GM23338 (cell line): Measurements from ENCODE around the gene DCLK3. TPM values are rescaled to one million over a fixed set of nuclear protein-coding genes. Genes with fewer than 3 reads are reported as not detected.

Experiments
- ATAC-seq: fragments of 200-7000 bp; cut with Tn5 transposase; 3 replicates; pipeline ENCODE4 v1.9.1; 2020
- DNase-seq: peaks from one replicate; pipeline ENCODE4 v3.0.0-alpha.2; 2015; ENCODE audit warnings: low spot score
- H2AFZ ChIP-seq: fragments of 200-600 bp; sonication (generic); 2 replicates; pipeline ENCODE4 v1.8.0; 2016; ENCODE audit warnings: antibody characterized with exemption, mild to moderate bottlenecking, moderate library complexity
- H3F3A ChIP-seq: fragments of 200-600 bp; sonication (generic); replicated peaks from 2 replicates; pipeline ENCODE4 v1.8.0; 2017; ENCODE audit warnings: antibody characterized with exemption, mixed run types, low read depth
- H3K27ac ChIP-seq: fragments of 200-600 bp; sonication (generic); 2 replicates; pipeline ENCODE4 v1.6.1; 2016; ENCODE audit warnings: low read depth
- H3K27me3 ChIP-seq: fragments of 200-600 bp; sonication (generic); 2 replicates; pipeline ENCODE4 v1.8.0; 2016; ENCODE audit warnings: mild to moderate bottlenecking, mixed run types, moderate library complexity; ENCODE audit not compliant: insufficient read depth
- H3K36me3 ChIP-seq: fragments of 200-600 bp; sonication (generic); 2 replicates; pipeline ENCODE4 v1.8.0; 2016; ENCODE audit warnings: mild to moderate bottlenecking; ENCODE audit not compliant: insufficient read depth
- H3K4me1 ChIP-seq: fragments of 200-600 bp; sonication (generic); 2 replicates; pipeline ENCODE4 v1.8.0; 2016; ENCODE audit warnings: mild to moderate bottlenecking, moderate library complexity; ENCODE audit not compliant: insufficient read depth
- H3K4me2 ChIP-seq: fragments of 200-600 bp; sonication (generic); 2 replicates; pipeline ENCODE4 v1.7.1; 2017; ENCODE audit warnings: mixed run types
- H3K4me3 ChIP-seq: fragments of 200-600 bp; sonication (generic); 2 replicates; pipeline ENCODE4 v1.6.1; 2016; ENCODE audit warnings: mixed run types
- H3K79me2 ChIP-seq: fragments of 200-600 bp; sonication (generic); replicated peaks from 2 replicates; pipeline ENCODE4 v1.8.0; 2017; ENCODE audit warnings: mild to moderate bottlenecking; ENCODE audit not compliant: insufficient read depth
- H3K9me2 ChIP-seq: fragments of 200-600 bp; sonication (generic); 2 replicates; pipeline ENCODE4 v1.8.0; 2017; ENCODE audit not compliant: insufficient read depth
- H4K20me1 ChIP-seq: fragments of 200-600 bp; sonication (generic); replicated peaks from 2 replicates; pipeline ENCODE4 v1.8.0; 2017; ENCODE audit warnings: mild to moderate bottlenecking; ENCODE audit not compliant: insufficient read depth
- H3K27ac Mint-ChIP-seq: 2 replicates; pipeline ENCODE4 v1.8.0; 2020; ENCODE audit warnings: inconsistent platforms, mild to moderate bottlenecking, moderate library complexity, mixed read lengths
- H3K27me3 Mint-ChIP-seq: 3 replicates; pipeline ENCODE4 v1.8.0; 2022; ENCODE audit warnings: low read depth, mild to moderate bottlenecking, moderate library complexity, mixed read lengths, inconsistent platforms; ENCODE audit not compliant: insufficient read depth, poor library complexity
- H3K36me3 Mint-ChIP-seq: 3 replicates; pipeline ENCODE4 v1.8.0; 2021; ENCODE audit warnings: low read depth, mild to moderate bottlenecking, inconsistent platforms, moderate library complexity, mixed read lengths
- H3K4me1 Mint-ChIP-seq: 3 replicates; pipeline ENCODE4 v1.8.0; 2020; ENCODE audit warnings: mild to moderate bottlenecking, inconsistent platforms, mixed read lengths
- H3K4me3 Mint-ChIP-seq: 3 replicates; pipeline ENCODE4 v1.8.0; 2021; ENCODE audit warnings: moderate library complexity, mild to moderate bottlenecking, inconsistent platforms, mixed read lengths
- H3K9me3 Mint-ChIP-seq: 3 replicates; pipeline ENCODE4 v1.8.0; 2020; ENCODE audit warnings: moderate library complexity, mild to moderate bottlenecking, inconsistent platforms, mixed read lengths
- CREB1 ChIP-seq: fragments of 250-450 bp; sonication (Bioruptor Pico); IDR thresholded peaks from 2 replicates; pipeline ENCODE4 v1.5.0; 2020; ENCODE audit warnings: low read depth, mild to moderate bottlenecking, moderate library complexity
- EZH2 ChIP-seq: fragments of 200-600 bp; sonication (generic); IDR thresholded peaks from one replicate; pipeline ENCODE4 v1.8.0; 2017; ENCODE audit warnings: antibody characterized with exemption, mild to moderate bottlenecking, low read depth; ENCODE audit not compliant: unreplicated experiment
- EZH2phosphoT487 ChIP-seq: fragments of 200-600 bp; sonication (generic); IDR thresholded peaks from one replicate; pipeline ENCODE4 v1.8.1; 2018; ENCODE audit warnings: antibody characterized with exemption; ENCODE audit not compliant: unreplicated experiment
- JUNB ChIP-seq: IDR thresholded peaks from one replicate; pipeline ENCODE4 v1.6.1; 2016; ENCODE audit warnings: antibody characterized with exemption; ENCODE audit not compliant: unreplicated experiment
- NANOG ChIP-seq: IDR thresholded peaks from 2 replicates; pipeline ENCODE4 v1.6.1; 2016; ENCODE audit warnings: antibody characterized with exemption, borderline replicate concordance
- POLR2AphosphoS5 ChIP-seq: IDR thresholded peaks from 2 replicates; pipeline ENCODE4 v1.6.1; 2016; ENCODE audit warnings: antibody characterized with exemption, low read depth
- STAT1 ChIP-seq: IDR thresholded peaks from one replicate; pipeline ENCODE4 v1.6.1; 2016; ENCODE audit warnings: antibody characterized with exemption; ENCODE audit not compliant: unreplicated experiment
- ZNF114 ChIP-seq: fragments of 250-450 bp; sonication (Bioruptor Pico); IDR thresholded peaks from 2 replicates; pipeline ENCODE4 v1.5.0; 2020; ENCODE audit warnings: mild to moderate bottlenecking, moderate library complexity
- ZNF331 ChIP-seq: fragments of 250-450 bp; sonication (Bioruptor Pico); IDR thresholded peaks from 2 replicates; pipeline ENCODE4 v1.5.0; 2020; ENCODE audit warnings: low read depth, mild to moderate bottlenecking, moderate library complexity
- polyA plus RNA-seq: library from polyadenylated mRNA; unstranded; fragments of >200 nt; fragmentation: Nextera tagmentation; extraction: Ambion mirVana; gene quantifications from 2 replicates; pipeline ENCODE4 v1.2.1, GENCODE V29; 2016
- total RNA-seq: library from RNA; depleted of rRNA; stranded (reverse); fragments of >200 nt; shearing (Covaris generic); gene quantifications from 2 replicates; pipeline ENCODE4 v1.2.3, GENCODE V29; 2014
- TF ChIP-seq, protein P1 (sequence below): IDR thresholded peaks from one replicate; pipeline ENCODE4 v1.6.1; 2018; ENCODE audit warnings: antibody characterized with exemption; ENCODE audit not compliant: unreplicated experiment
- TF ChIP-seq, protein P2 (sequence below), 2 experiments: fragments of 200-600 bp in 1 of 2; sonication (generic) in 1 of 2; conservative IDR thresholded peaks; 2 replicates each; pipeline versions ENCODE4 v1.5.1 to v1.6.1; 2016 to 2017; ENCODE audit warnings: antibody characterized with exemption in 2 of 2, low read depth in 2 of 2, mild to moderate bottlenecking in 2 of 2, moderate library complexity in 1 of 2
- TF ChIP-seq, protein P3 (sequence below): IDR thresholded peaks from 2 replicates; pipeline ENCODE4 v1.6.1; 2016; ENCODE audit warnings: antibody characterized with exemption
- TF ChIP-seq, protein P4 (sequence below): fragments of 250-450 bp; sonication (Bioruptor Pico); IDR thresholded peaks from 2 replicates; pipeline ENCODE4 v1.5.0; 2020; ENCODE audit warnings: mild to moderate bottlenecking, moderate library complexity

The DCLK3 gene
- total and polyA plus RNA-seq, 2 experiments from 2014 or later: 0.40 to 0.66 TPM

DNA sequence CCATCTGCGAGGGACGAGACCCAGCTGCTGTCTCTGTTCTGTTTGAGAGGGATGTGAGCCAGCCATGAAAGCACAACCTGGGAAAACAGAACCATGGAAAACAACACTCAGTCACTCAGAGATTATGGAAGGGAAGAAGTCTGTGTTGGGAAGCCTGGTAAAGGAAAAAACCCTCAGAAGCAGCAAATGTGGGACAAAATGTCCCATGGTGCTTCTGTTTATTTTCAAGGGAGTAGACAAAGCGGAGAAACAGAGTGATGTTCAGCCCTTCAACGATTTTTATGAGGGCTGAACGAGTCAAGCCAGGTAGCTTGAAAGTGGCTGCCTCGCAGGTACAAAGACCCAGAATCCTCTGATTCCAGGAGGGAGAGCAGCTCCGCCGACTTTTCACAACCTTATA is 59.3 kb downstream of the DCLK3 start:
- Histone ChIP-seq H3F3A (no peaks in the 10 kb centered on the region), H3K36me3 (no peaks in the 10 kb centered on the region), H3K4me2 (no peak overlapping the region), H3K27me3 (no peaks in the 10 kb centered on the region), H3K79me2 (no peaks in the 10 kb centered on the region), H3K4me1 (peaks cover 5% of the 10 kb centered on the region), H3K27ac (no peak overlapping the region), H3K9me2 (0 out of 2 replicates have a peak, but pooled peaks cover 2% of the 10 kb centered on the region), H3K4me3 (no peak overlapping the region), H2AFZ (peak overlapping the region; percentile 32), H4K20me1 (no peaks in the 10 kb centered on the region)
- no peak for DNase-seq
- Mint-ChIP-seq H3K27me3 (peaks cover 6% of the 10 kb centered on the region), H3K4me3 (no peak overlapping the region), H3K4me1 (peaks cover 8% of the 10 kb centered on the region), H3K9me3 (no peaks in the 10 kb centered on the region), H3K27ac (no peak overlapping the region), H3K36me3 (no peaks in the 10 kb centered on the region)
- TF ChIP-seq POLR2AphosphoS5 (no peak), JUNB (no peak), STAT1 (no peak), ZNF331 (CRISPR knock-in tag) (no peak), CREB1 (no peak), EZH2 (no peak), NANOG (no peak), EZH2phosphoT487 (no peak), ZNF114 (no peak)
- TF ChIP-seq, protein P1, sequence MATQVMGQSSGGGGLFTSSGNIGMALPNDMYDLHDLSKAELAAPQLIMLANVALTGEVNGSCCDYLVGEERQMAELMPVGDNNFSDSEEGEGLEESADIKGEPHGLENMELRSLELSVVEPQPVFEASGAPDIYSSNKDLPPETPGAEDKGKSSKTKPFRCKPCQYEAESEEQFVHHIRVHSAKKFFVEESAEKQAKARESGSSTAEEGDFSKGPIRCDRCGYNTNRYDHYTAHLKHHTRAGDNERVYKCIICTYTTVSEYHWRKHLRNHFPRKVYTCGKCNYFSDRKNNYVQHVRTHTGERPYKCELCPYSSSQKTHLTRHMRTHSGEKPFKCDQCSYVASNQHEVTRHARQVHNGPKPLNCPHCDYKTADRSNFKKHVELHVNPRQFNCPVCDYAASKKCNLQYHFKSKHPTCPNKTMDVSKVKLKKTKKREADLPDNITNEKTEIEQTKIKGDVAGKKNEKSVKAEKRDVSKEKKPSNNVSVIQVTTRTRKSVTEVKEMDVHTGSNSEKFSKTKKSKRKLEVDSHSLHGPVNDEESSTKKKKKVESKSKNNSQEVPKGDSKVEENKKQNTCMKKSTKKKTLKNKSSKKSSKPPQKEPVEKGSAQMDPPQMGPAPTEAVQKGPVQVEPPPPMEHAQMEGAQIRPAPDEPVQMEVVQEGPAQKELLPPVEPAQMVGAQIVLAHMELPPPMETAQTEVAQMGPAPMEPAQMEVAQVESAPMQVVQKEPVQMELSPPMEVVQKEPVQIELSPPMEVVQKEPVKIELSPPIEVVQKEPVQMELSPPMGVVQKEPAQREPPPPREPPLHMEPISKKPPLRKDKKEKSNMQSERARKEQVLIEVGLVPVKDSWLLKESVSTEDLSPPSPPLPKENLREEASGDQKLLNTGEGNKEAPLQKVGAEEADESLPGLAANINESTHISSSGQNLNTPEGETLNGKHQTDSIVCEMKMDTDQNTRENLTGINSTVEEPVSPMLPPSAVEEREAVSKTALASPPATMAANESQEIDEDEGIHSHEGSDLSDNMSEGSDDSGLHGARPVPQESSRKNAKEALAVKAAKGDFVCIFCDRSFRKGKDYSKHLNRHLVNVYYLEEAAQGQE: no peak
- TF ChIP-seq, protein P2, sequence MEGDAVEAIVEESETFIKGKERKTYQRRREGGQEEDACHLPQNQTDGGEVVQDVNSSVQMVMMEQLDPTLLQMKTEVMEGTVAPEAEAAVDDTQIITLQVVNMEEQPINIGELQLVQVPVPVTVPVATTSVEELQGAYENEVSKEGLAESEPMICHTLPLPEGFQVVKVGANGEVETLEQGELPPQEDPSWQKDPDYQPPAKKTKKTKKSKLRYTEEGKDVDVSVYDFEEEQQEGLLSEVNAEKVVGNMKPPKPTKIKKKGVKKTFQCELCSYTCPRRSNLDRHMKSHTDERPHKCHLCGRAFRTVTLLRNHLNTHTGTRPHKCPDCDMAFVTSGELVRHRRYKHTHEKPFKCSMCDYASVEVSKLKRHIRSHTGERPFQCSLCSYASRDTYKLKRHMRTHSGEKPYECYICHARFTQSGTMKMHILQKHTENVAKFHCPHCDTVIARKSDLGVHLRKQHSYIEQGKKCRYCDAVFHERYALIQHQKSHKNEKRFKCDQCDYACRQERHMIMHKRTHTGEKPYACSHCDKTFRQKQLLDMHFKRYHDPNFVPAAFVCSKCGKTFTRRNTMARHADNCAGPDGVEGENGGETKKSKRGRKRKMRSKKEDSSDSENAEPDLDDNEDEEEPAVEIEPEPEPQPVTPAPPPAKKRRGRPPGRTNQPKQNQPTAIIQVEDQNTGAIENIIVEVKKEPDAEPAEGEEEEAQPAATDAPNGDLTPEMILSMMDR (conservative IDR thresholded peaks at IDR 0.05; ENCODE audit: low read depth in 2 of 2): no peak
- TF ChIP-seq, protein P3, sequence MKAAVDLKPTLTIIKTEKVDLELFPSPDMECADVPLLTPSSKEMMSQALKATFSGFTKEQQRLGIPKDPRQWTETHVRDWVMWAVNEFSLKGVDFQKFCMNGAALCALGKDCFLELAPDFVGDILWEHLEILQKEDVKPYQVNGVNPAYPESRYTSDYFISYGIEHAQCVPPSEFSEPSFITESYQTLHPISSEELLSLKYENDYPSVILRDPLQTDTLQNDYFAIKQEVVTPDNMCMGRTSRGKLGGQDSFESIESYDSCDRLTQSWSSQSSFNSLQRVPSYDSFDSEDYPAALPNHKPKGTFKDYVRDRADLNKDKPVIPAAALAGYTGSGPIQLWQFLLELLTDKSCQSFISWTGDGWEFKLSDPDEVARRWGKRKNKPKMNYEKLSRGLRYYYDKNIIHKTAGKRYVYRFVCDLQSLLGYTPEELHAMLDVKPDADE: no peak
- TF ChIP-seq, protein P4, sequence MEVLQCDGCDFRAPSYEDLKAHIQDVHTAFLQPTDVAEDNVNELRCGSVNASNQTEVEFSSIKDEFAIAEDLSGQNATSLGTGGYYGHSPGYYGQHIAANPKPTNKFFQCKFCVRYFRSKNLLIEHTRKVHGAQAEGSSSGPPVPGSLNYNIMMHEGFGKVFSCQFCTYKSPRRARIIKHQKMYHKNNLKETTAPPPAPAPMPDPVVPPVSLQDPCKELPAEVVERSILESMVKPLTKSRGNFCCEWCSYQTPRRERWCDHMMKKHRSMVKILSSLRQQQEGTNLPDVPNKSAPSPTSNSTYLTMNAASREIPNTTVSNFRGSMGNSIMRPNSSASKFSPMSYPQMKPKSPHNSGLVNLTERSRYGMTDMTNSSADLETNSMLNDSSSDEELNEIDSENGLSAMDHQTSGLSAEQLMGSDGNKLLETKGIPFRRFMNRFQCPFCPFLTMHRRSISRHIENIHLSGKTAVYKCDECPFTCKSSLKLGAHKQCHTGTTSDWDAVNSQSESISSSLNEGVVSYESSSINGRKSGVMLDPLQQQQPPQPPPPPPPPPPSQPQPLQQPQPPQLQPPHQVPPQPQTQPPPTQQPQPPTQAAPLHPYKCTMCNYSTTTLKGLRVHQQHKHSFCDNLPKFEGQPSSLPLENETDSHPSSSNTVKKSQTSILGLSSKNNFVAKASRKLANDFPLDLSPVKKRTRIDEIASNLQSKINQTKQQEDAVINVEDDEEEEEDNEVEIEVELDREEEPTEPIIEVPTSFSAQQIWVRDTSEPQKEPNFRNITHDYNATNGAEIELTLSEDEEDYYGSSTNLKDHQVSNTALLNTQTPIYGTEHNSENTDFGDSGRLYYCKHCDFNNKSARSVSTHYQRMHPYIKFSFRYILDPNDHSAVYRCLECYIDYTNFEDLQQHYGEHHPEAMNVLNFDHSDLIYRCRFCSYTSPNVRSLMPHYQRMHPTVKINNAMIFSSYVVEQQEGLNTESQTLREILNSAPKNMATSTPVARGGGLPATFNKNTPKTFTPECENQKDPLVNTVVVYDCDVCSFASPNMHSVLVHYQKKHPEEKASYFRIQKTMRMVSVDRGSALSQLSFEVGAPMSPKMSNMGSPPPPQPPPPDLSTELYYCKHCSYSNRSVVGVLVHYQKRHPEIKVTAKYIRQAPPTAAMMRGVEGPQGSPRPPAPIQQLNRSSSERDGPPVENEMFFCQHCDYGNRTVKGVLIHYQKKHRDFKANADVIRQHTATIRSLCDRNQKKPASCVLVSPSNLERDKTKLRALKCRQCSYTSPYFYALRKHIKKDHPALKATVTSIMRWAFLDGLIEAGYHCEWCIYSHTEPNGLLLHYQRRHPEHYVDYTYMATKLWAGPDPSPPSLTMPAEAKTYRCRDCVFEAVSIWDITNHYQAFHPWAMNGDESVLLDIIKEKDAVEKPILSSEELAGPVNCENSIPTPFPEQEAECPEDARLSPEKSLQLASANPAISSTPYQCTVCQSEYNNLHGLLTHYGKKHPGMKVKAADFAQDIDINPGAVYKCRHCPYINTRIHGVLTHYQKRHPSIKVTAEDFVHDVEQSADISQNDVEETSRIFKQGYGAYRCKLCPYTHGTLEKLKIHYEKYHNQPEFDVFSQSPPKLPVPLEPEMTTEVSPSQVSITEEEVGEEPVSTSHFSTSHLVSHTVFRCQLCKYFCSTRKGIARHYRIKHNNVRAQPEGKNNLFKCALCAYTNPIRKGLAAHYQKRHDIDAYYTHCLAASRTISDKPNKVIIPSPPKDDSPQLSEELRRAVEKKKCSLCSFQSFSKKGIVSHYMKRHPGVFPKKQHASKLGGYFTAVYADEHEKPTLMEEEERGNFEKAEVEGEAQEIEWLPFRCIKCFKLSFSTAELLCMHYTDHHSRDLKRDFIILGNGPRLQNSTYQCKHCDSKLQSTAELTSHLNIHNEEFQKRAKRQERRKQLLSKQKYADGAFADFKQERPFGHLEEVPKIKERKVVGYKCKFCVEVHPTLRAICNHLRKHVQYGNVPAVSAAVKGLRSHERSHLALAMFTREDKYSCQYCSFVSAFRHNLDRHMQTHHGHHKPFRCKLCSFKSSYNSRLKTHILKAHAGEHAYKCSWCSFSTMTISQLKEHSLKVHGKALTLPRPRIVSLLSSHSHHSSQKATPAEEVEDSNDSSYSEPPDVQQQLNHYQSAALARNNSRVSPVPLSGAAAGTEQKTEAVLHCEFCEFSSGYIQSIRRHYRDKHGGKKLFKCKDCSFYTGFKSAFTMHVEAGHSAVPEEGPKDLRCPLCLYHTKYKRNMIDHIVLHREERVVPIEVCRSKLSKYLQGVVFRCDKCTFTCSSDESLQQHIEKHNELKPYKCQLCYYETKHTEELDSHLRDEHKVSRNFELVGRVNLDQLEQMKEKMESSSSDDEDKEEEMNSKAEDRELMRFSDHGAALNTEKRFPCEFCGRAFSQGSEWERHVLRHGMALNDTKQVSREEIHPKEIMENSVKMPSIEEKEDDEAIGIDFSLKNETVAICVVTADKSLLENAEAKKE (CRISPR knock-in tag): no peak
- ATAC-seq: no peak
